GM18907 (cell line): ENCODE measurements around the gene NKTR.

Experiments
- ATAC-seq: cut with Tn5 transposase; IDR thresholded peaks from one replicate; pipeline ENCODE4 v1.9.1; 2021; ENCODE audit warnings: mild to moderate bottlenecking, moderate library complexity; ENCODE audit not compliant: unreplicated experiment

The NKTR gene

DNA sequence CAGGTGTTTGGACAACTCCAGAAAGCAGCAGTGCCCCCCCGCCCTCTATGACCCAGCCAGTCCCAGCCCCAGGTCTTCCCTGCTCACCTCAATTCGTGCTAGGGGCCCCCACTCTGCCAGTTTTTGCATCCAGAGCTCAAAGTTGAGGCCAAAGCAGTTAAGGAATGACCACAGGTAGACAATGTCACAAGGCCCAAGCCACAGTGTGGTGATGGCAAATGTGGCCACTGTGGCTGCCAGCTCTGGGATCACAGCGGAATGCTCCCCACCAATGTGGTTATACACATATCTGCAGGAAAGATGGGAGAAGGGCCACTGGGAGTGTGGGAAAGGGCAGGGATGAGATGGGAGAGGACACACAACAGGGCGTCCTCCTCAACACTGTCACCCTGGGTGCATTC, 93.0 kb downstream of the NKTR start:
- ATAC-seq, result no peak

DNA sequence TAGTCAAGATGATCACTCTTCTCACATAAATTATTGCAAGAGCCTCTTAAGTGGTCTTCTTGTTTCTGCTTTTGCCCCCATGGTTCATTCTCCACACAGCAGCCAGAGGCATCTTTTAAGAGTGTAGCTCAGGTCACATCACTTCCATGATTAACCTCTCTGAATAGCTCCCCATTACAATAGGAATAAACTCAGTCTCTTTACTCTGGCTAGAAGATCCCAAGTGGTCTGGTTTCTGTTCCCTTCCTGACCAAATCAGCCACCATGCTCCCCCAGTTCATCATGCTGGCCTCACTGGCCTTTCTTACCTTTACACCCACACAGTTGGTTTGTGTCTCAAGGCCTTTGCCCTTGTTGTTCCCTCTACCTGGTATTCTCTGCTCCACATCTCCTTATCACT, 93.9 kb downstream of the NKTR start:
- ATAC-seq, result no peak

DNA sequence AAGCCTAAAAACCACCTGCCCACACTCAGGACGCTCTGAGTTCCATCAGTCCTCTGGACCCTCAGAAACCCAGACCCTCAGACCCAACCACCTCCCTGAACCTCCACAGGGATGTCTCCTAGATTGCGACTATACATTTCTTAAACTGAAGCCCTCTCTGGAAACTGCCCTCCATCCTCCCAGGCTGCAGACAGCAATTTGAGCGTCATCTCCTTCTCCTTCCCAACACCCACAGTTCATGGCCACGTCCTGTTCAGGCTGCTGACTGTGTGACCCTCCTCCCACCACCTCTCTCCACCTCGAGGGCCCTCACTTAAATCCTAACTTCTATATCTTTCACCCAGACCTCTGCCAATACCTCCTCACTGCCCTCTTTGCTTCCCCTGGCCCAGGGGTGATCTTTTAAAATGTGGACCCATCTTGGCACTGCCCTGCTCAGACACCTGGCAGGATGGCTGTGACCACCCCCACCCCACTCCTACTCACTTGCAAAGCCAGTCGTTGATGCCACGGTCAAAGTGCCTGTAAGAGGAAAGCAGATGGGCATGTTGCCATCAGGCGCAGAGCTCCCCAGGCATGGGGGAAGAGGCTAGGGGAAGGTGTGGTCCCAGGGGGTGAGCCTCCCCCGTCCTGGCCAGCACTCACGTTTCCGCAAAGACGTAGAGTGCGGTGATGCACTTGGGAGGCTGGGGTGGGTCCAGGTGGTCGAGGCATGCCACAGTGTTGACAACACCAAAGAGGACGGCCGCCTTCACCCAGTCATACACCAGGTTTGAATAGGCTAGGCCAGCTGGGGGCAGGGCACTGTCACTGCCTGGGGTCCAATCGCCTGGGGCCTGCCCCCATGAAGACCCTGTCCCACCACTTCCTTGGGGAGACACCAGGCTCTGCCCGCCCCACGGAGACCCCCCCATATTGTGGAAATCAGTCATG, 96.1 kb downstream of the NKTR start:
- no peak for ATAC-seq

DNA sequence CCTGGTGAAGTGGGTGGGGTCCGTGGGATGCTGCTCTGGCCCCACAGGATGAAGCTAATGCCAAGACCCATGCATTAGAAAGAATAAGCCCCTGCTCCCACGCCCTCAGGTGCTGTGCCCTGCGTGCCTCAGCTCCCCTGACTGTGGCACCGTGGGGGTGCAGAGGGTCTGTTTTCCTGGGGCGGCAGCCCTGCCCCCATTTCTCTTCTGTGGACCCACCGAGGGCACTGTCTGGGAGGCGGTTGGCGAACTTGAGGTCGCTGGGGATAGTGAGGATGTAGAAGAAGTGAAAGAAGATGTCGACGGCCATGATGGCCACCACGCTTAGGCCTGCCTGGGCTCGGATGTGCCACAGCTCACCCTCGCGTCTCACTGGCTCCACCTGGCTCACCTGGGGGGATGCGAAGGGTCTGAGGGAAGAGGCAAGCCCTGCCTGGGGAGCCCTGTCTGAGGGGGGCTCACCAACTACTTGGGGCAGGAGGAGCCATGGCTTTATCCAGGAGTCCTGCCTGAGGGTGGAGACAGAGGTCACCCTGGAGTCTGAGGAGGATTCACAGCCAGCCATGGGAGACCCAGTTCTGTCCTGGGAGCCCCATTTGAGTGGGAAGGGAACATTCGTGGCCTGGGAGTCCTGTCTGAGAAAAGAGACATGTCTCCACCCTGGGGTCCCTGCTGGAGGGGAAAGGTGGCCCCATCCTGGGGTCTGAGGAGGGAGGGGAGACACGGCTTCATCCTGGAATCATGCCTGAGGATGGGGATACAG, 97.0 kb downstream of the NKTR start:
- ATAC-seq, result no peak
